H1 (cell line): ENCODE results near the gene CCDC18.

Experiments used
- BACH1 ChIP-seq: IDR thresholded peaks from 2 replicates; pipeline ENCODE4 v1.6.1; 2012; ENCODE audit warnings: low read length, improper control_type of control experiment
- CHD1 ChIP-seq: IDR thresholded peaks from 2 replicates; pipeline ENCODE4 v1.6.1; 2012; ENCODE audit warnings: low read depth, low read length, improper control_type of control experiment
- EP300 ChIP-seq, 2 experiments: IDR thresholded peaks; 1 replicate in 1 of 2; 2 replicates in 1 of 2; pipeline ENCODE4 v1.6.1; 2011 to 2012; ENCODE audit warnings: low read depth in 2 of 2, low read length in 2 of 2, mild to moderate bottlenecking in 2 of 2, borderline replicate concordance in 1 of 2, inconsistent platforms in 1 of 2, moderate library complexity in 1 of 2
- EZH2 ChIP-seq: fragments of 200-600 bp; sonication (generic); IDR thresholded peaks from 2 replicates; pipeline ENCODE4 v1.7.1; 2012; ENCODE audit warnings: low read depth, mild to moderate bottlenecking, moderate library complexity, low read length, inconsistent platforms; ENCODE audit not compliant: severe bottlenecking
- JUND ChIP-seq: IDR thresholded peaks from 2 replicates; pipeline ENCODE4 v1.6.1; 2011; ENCODE audit warnings: mild to moderate bottlenecking, improper control_type of control experiment, low read length
- POLR2A ChIP-seq, 2 experiments: IDR thresholded peaks; 1 replicate in 1 of 2; 2 replicates in 1 of 2; pipeline ENCODE4 v1.6.1; 2011; ENCODE audit warnings: low read depth in 2 of 2, low read length in 2 of 2, mild to moderate bottlenecking in 2 of 2; ENCODE audit errors: control extremely low read depth in 1 of 2
- SIX5 ChIP-seq: IDR thresholded peaks from 2 replicates; pipeline ENCODE4 v1.6.1; 2011; ENCODE audit warnings: mild to moderate bottlenecking, low read depth, low read length
- SP2 ChIP-seq: IDR thresholded peaks from 2 replicates; pipeline ENCODE4 v1.6.1; 2012; ENCODE audit warnings: mild to moderate bottlenecking, low read length, inconsistent platforms
- TCF12 ChIP-seq: IDR thresholded peaks from 2 replicates; pipeline ENCODE4 v1.6.1; 2011; ENCODE audit warnings: low read depth, mild to moderate bottlenecking, low read length
- TEAD4 ChIP-seq: IDR thresholded peaks from 2 replicates; pipeline ENCODE4 v1.6.1; 2012; ENCODE audit warnings: low read depth, low read length, inconsistent platforms, mixed read lengths
- ZNF274 ChIP-seq: IDR thresholded peaks from 2 replicates; pipeline ENCODE4 v1.7.0; 2012; ENCODE audit warnings: low read length, borderline replicate concordance; ENCODE audit errors: extremely low read depth
- TF ChIP-seq, protein P1 (sequence below): IDR thresholded peaks from 2 replicates; pipeline ENCODE4 v1.6.1; 2012; ENCODE audit warnings: inconsistent platforms
- TF ChIP-seq, protein P2 (sequence below), 3 experiments: IDR thresholded peaks; 1 replicate in 2 of 3; 2 replicates in 1 of 3; pipeline versions ENCODE4 v1.5.1 to v1.6.1; 2011; ENCODE audit warnings: low read length in 3 of 3, mild to moderate bottlenecking in 3 of 3, inconsistent platforms in 2 of 3, low read depth in 1 of 3, moderate library complexity in 1 of 3; ENCODE audit not compliant: insufficient read depth in 1 of 3; ENCODE audit errors: control extremely low read depth in 1 of 3
- TF ChIP-seq, protein P3 (sequence below): IDR thresholded peaks from 2 replicates; pipeline ENCODE4 v1.6.1; 2012; ENCODE audit warnings: inconsistent platforms

DNA sequence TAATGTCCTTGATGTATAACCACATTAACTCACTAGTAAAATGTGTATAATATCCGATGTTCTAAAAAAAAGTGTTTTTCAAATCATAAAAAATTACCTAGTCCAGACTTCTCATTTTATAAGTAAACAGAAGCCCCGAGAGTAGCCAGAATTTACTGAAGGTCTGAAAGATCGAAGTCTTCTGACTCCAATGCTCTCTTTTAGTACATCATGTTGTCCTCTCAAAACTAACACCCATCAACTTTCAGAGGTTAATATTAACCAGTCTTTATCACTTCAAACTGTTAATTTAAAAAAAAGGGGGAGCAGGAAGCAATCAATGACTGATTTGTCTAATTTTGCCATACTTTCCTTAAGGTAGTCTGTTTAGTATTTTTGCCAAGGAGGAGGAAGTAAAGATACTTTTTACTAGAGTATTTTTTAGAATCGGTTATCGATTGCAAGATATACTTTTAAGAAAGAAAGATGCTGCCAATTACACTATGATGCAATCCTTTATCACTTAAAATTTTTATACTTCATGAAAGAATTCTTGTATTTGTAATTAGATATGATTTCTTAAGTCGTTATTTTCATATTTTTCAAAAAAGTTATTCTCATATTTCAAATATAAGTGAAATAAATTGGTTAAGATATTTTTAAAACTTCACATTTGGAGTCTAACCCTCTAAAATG is 25.5 kb downstream of the CCDC18 start:
- TF ChIP-seq, protein P1, sequence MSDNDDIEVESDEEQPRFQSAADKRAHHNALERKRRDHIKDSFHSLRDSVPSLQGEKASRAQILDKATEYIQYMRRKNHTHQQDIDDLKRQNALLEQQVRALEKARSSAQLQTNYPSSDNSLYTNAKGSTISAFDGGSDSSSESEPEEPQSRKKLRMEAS, result no peak
- no peak for TF ChIP-seq SP2
- TF ChIP-seq, protein P2, sequence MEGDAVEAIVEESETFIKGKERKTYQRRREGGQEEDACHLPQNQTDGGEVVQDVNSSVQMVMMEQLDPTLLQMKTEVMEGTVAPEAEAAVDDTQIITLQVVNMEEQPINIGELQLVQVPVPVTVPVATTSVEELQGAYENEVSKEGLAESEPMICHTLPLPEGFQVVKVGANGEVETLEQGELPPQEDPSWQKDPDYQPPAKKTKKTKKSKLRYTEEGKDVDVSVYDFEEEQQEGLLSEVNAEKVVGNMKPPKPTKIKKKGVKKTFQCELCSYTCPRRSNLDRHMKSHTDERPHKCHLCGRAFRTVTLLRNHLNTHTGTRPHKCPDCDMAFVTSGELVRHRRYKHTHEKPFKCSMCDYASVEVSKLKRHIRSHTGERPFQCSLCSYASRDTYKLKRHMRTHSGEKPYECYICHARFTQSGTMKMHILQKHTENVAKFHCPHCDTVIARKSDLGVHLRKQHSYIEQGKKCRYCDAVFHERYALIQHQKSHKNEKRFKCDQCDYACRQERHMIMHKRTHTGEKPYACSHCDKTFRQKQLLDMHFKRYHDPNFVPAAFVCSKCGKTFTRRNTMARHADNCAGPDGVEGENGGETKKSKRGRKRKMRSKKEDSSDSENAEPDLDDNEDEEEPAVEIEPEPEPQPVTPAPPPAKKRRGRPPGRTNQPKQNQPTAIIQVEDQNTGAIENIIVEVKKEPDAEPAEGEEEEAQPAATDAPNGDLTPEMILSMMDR (IDR thresholded peaks at IDR 0.05; ENCODE audit: control extremely low read depth in 1 of 3, insufficient read depth in 1 of 3, low read depth in 1 of 3, low read length in 3 of 3), result no peak
- no peak for TF ChIP-seq CHD1
- TF ChIP-seq POLR2A (IDR thresholded peaks at IDR 0.05; ENCODE audit: control extremely low read depth in 1 of 2, low read depth in 2 of 2, low read length in 2 of 2), result no peak
- no peak for TF ChIP-seq JUND
- no peak for TF ChIP-seq TEAD4
- no peak for TF ChIP-seq ZNF274
- no peak for TF ChIP-seq BACH1
- no peak for TF ChIP-seq EP300 (IDR thresholded peaks at IDR 0.05; ENCODE audit: borderline replicate concordance in 1 of 2, low read depth in 2 of 2, low read length in 2 of 2)
- no peak for TF ChIP-seq TCF12
- no peak for TF ChIP-seq EZH2
- TF ChIP-seq, protein P3, sequence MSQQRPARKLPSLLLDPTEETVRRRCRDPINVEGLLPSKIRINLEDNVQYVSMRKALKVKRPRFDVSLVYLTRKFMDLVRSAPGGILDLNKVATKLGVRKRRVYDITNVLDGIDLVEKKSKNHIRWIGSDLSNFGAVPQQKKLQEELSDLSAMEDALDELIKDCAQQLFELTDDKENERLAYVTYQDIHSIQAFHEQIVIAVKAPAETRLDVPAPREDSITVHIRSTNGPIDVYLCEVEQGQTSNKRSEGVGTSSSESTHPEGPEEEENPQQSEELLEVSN, result no peak
- TF ChIP-seq SIX5, result no peak
